Subcutaneous abdominal adipose tissue (tissue), 5 donors: ENCODE measurements around the gene AAK1.

Experiments
- H3K27ac ChIP-seq: one replicate; pipeline ENCODE4 v1.7.0; 2013; ENCODE audit warnings: low read depth, mild to moderate bottlenecking, inconsistent platforms, low read length, moderate library complexity
- H3K27me3 ChIP-seq, 5 donors: one replicate each; pipeline ENCODE4 v1.7.0; 2013; ENCODE audit warnings: low read length in 5 of 5, inconsistent platforms in 1 of 5; ENCODE audit not compliant: control insufficient read depth in 5 of 5, insufficient read depth in 4 of 5
- H3K36me3 ChIP-seq, 5 donors: one replicate each; pipeline ENCODE4 v1.7.0; 2013; ENCODE audit warnings: low read length in 5 of 5; ENCODE audit not compliant: control insufficient read depth in 5 of 5, insufficient read depth in 5 of 5
- H3K4me1 ChIP-seq, 5 donors: one replicate each; pipeline ENCODE4 v1.7.0; 2013; ENCODE audit warnings: low read length in 5 of 5, mild to moderate bottlenecking in 3 of 5, moderate library complexity in 1 of 5; ENCODE audit not compliant: control insufficient read depth in 5 of 5, insufficient read depth in 5 of 5
- H3K4me3 ChIP-seq, 5 donors: one replicate each; pipeline ENCODE4 v1.7.0; 2013; ENCODE audit warnings: low read length in 5 of 5, low read depth in 1 of 5
- H3K9ac ChIP-seq, 5 donors: one replicate each; pipeline ENCODE4 v1.7.0; 2013; ENCODE audit warnings: low read length in 5 of 5, mild to moderate bottlenecking in 4 of 5, moderate library complexity in 3 of 5
- H3K9me3 ChIP-seq, 5 donors: one replicate each; pipeline ENCODE4 v1.7.0; 2013; ENCODE audit warnings: low read length in 5 of 5; ENCODE audit not compliant: control insufficient read depth in 5 of 5
- donor health status: healthy.
- donor health status: healthy.
- donor health status: healthy.
- donor health status: healthy.
- donor health status: healthy.

The AAK1 gene

DNA sequence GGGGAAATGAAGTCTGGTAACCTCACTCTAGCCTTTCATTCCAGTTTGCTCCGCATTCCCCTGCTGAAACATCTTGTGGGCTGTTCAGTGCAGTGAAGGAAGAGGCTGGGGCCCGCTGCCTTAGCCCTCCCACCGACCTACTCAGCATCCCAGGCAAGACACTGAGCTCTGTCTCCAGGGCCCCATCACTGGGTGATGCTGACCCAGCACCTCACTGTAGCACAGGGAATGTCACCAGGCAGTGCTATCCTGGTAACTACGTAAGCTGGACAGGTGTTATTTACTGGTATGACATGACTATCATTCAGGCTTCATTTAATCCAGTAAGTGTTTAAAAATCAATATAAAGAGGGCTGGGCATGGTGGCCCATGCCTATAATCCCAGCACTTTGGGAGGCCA, 105.3 kb downstream of the AAK1 start:
- H3K27me3 ChIP-seq, result no peaks in the 10 kb centered on the region
- H3K36me3 ChIP-seq, result peaks cover 0 to 42% (median 18%) of the 10 kb centered on the region in 5 donors
- no peak overlapping the region for H3K27ac ChIP-seq
- H3K9me3 ChIP-seq, result peaks cover 0 to 8% (median 3%) of the 10 kb centered on the region in 5 donors
- H3K4me3 ChIP-seq, result no peak overlapping the region
- no peak overlapping the region for H3K9ac ChIP-seq
- H3K4me1 ChIP-seq, result peaks cover 0 to 23% (median 9%) of the 10 kb centered on the region in 5 donors

DNA sequence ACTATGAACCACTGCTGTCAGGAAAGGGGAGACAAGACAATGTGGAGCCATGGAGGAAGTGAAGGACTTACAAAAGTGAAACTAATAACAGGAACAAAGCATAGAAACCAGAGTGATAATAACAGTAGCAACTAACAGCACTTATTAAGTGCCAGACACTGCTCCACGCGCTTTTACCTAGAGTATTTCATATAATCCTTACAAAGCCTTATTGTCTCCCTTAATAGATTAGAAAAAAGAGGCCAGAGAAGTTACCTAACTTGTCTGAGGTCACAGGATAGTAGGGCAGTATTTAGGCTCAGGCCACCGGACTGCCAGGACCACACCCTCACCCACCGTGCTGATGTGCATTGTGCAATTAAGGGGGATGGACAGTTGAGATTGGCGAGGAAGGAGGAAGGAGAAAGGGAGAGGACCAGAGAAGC, 107.7 kb downstream of the AAK1 start:
- peaks cover 0 to 10% (median 3%) of the 10 kb centered on the region in 5 donors for H3K9me3 ChIP-seq
- peak overlapping the region in 1 of 5 donors; percentile 1 for H3K4me3 ChIP-seq
- no peaks in the 10 kb centered on the region for H3K27me3 ChIP-seq
- H3K4me1 ChIP-seq, result peaks cover 0 to 23% (median 9%) of the 10 kb centered on the region in 5 donors
- H3K9ac ChIP-seq, result no peak overlapping the region
- no peak overlapping the region for H3K27ac ChIP-seq
- peaks cover 12 to 46% (median 22%) of the 10 kb centered on the region in 5 donors for H3K36me3 ChIP-seq

- no peaks in the 10 kb centered on the region for H3K27me3 ChIP-seq
- peaks cover 26 to 59% (median 37%) of the 10 kb centered on the region in 5 donors for H3K36me3 ChIP-seq
- H3K9ac ChIP-seq, result no peak overlapping the region
- H3K27ac ChIP-seq, result no peak overlapping the region
- H3K4me1 ChIP-seq, result peaks cover 0 to 7% (median 3%) of the 10 kb centered on the region in 5 donors
- peaks cover 0 to 10% (median 3%) of the 10 kb centered on the region in 5 donors for H3K9me3 ChIP-seq
- no peak overlapping the region for H3K4me3 ChIP-seq
Measured at GRCh38 chr2:69531186-69531585, 112.4 kb downstream of the AAK1 start.

DNA sequence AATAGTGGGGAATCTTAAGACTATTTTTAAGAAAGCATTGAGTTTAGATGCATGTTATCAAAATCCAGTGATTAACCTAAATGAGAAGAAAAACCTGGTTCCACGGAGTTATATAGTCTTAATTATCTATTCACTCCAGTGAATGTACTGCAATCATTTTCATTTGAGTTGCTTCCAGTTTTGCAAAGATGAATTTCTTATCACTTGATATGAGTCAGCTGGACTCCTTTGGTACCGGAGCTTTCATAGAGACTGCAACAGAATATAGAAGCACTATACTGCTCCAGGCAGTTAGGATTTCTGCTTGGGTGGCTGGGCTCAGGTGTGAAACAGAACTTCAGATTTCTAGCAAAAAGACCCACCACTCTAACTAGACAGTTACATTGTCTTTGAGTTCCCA, 114.1 kb downstream of the AAK1 start:
- no peaks in the 10 kb centered on the region for H3K4me1 ChIP-seq
- no peaks in the 10 kb centered on the region for H3K27me3 ChIP-seq
- no peak overlapping the region for H3K27ac ChIP-seq
- H3K4me3 ChIP-seq, result no peak overlapping the region
- H3K9me3 ChIP-seq, result peaks cover 0 to 10% (median 3%) of the 10 kb centered on the region in 5 donors
- no peak overlapping the region for H3K9ac ChIP-seq
- H3K36me3 ChIP-seq, result peaks cover 42 to 70% (median 45%) of the 10 kb centered on the region in 5 donors

DNA sequence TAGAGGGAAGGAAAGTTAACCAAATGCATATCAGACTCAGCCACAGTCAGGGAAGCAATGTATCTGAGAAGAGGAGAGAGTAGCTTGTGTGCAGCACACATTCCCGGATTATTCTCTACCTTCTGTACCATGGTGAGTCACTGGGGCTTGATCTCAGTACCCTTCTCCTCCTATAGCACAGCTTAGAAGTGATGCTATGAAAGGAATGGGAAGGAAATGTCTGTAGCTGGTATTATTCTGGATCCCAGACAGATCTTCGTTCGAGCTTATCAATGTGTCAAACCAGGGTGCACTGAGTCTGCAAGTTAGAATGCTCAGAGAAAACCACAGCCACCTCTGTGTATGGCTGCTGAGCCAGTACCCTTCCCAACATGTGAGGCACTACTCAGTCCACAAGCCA, 118.3 kb downstream of the AAK1 start:
- no peak overlapping the region for H3K4me3 ChIP-seq
- H3K4me1 ChIP-seq, result no peaks in the 10 kb centered on the region
- H3K36me3 ChIP-seq, result peaks cover 30 to 80% (median 47%) of the 10 kb centered on the region in 5 donors
- H3K27ac ChIP-seq, result no peak overlapping the region
- no peaks in the 10 kb centered on the region for H3K27me3 ChIP-seq
- no peaks in the 10 kb centered on the region for H3K9me3 ChIP-seq
- no peak overlapping the region for H3K9ac ChIP-seq

DNA sequence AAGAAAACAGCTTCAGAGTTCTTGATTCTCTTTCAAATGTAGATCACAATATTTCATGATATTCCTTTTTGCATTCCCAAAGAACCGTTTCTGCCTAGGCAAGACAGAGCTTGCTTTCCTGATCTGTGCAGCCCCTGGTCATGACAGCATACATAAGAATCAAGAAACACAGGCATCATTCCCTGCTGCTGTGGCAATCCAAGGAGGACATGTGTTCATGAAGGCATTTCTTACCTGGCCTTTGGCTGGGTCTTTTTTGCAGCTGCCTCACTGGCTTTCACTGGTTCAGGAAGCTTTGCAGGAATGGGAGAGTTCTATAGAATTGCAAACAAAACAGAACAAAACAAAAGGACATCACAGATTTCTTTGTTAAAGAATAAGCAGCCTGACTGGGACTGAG, 118.7 kb downstream of the AAK1 start:
- H3K36me3 ChIP-seq, result peaks cover 29 to 81% (median 51%) of the 10 kb centered on the region in 5 donors
- H3K9me3 ChIP-seq, result no peaks in the 10 kb centered on the region
- H3K4me3 ChIP-seq, result no peak overlapping the region
- H3K9ac ChIP-seq, result no peak overlapping the region
- no peaks in the 10 kb centered on the region for H3K4me1 ChIP-seq
- H3K27ac ChIP-seq, result no peak overlapping the region
- no peaks in the 10 kb centered on the region for H3K27me3 ChIP-seq

GRCh38 chr2:69521747-69522146, 121.8 kb downstream of the AAK1 start:
- peaks cover 26 to 87% (median 58%) of the 10 kb centered on the region in 5 donors for H3K36me3 ChIP-seq
- H3K9ac ChIP-seq, result no peak overlapping the region
- H3K27ac ChIP-seq, result no peak overlapping the region
- no peaks in the 10 kb centered on the region for H3K9me3 ChIP-seq
- no peaks in the 10 kb centered on the region for H3K27me3 ChIP-seq
- H3K4me3 ChIP-seq, result no peak overlapping the region
- H3K4me1 ChIP-seq, result no peaks in the 10 kb centered on the region

GRCh38 chr2:69518841-69519240, 124.7 kb downstream of the AAK1 start:
- H3K4me3 ChIP-seq, result no peak overlapping the region
- no peaks in the 10 kb centered on the region for H3K9me3 ChIP-seq
- H3K4me1 ChIP-seq, result peaks cover 0 to 3% (median 0%) of the 10 kb centered on the region in 5 donors
- H3K27ac ChIP-seq, result no peak overlapping the region
- peaks cover 21 to 75% (median 48%) of the 10 kb centered on the region in 5 donors for H3K36me3 ChIP-seq
- H3K9ac ChIP-seq, result no peak overlapping the region
- no peaks in the 10 kb centered on the region for H3K27me3 ChIP-seq

DNA sequence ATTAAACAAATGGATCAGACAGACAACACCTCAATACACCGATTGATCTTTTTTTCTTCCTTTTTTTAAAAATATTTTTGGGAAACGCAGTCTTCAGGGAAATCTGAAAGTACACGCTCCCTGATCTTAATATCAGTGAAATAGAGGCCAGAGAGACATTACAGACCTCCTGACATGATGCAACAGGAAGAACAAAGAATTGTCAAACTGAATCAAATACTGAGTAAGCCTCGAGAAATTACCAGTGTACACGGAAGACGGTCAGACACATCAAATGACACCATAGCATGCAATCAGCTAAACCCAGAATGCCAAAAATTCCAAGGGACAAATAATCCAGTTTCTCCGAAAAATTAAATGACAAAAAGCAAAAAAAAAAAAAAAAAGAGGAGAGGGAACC, 126.1 kb downstream of the AAK1 start:
- H3K4me1 ChIP-seq, result peaks cover 0 to 3% (median 0%) of the 10 kb centered on the region in 5 donors
- H3K9ac ChIP-seq, result no peak overlapping the region
- no peak overlapping the region for H3K4me3 ChIP-seq
- H3K36me3 ChIP-seq, result peaks cover 21 to 78% (median 54%) of the 10 kb centered on the region in 5 donors
- no peaks in the 10 kb centered on the region for H3K27me3 ChIP-seq
- H3K9me3 ChIP-seq, result no peaks in the 10 kb centered on the region
- no peak overlapping the region for H3K27ac ChIP-seq

DNA sequence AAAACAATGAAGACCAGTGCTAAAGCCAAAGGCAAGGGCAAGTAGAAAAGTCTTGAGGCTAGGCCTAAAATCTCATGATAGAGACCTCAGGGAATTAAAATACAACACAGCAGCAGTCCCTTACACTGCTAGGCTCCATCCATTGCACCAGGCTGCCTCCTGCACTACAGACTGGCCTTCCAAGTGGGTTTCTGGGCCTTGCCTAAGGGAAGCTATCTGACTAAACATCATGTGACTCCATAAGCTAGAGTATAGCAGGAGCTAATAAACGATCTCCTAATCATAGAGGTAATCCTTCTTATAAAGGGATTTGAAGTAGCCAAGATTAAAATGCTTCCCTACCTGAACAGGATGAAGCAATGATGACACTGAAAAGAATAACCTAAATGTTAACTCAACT, 128.7 kb downstream of the AAK1 start:
- peaks cover 0 to 3% (median 0%) of the 10 kb centered on the region in 5 donors for H3K4me1 ChIP-seq
- peaks cover 18 to 79% (median 50%) of the 10 kb centered on the region in 5 donors for H3K36me3 ChIP-seq
- no peaks in the 10 kb centered on the region for H3K9me3 ChIP-seq
- H3K4me3 ChIP-seq, result no peak overlapping the region
- H3K27ac ChIP-seq, result no peak overlapping the region
- peak overlapping the region in 1 of 5 donors; percentile 15 for H3K9ac ChIP-seq
- no peaks in the 10 kb centered on the region for H3K27me3 ChIP-seq
